ENCODE measurements around the gene ANO4.

GRCh38 chr12:100845095-100845494 is 50.5 kb downstream of the ANO4 start:
- no peak for TF ChIP-seq POLR2A (IDR thresholded peaks at IDR 0.05)
- no peak for TF ChIP-seq CTCF (IDR thresholded peaks at IDR 0.05)

Data from ovary (tissue), 3 donors.